Measurements from ENCODE around the gene TMEM232. TPM values are rescaled to one million over a fixed set of nuclear protein-coding genes. Genes with fewer than 3 reads are reported as not detected.

The TMEM232 gene
- total and polyA plus RNA-seq, 9 of the 15 experiments (the other 6 are each of a cell fraction or from before 2014, with no cell fraction given): 0.09 to 2.2 (median 0.41) TPM

DNA sequence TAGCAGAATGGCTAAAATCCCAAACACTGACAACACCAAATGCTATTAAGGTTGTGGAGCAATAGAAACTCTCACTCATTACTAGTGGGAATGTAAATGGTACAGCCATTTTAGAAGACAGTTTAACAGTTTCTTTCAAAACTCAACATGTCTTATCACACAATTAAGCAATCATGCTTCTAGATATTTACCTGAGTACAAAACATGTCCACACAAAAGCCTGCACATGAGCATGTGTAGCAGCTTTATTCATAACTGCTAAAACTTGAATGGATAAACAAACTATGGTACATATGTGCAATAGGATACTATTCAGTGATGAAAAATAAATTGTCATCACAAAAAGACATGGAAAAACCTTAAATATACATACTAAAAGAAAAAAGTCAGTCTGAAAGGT lies 43.8 kb upstream of the TMEM232 start (continued):
- TF ChIP-seq, protein P1, sequence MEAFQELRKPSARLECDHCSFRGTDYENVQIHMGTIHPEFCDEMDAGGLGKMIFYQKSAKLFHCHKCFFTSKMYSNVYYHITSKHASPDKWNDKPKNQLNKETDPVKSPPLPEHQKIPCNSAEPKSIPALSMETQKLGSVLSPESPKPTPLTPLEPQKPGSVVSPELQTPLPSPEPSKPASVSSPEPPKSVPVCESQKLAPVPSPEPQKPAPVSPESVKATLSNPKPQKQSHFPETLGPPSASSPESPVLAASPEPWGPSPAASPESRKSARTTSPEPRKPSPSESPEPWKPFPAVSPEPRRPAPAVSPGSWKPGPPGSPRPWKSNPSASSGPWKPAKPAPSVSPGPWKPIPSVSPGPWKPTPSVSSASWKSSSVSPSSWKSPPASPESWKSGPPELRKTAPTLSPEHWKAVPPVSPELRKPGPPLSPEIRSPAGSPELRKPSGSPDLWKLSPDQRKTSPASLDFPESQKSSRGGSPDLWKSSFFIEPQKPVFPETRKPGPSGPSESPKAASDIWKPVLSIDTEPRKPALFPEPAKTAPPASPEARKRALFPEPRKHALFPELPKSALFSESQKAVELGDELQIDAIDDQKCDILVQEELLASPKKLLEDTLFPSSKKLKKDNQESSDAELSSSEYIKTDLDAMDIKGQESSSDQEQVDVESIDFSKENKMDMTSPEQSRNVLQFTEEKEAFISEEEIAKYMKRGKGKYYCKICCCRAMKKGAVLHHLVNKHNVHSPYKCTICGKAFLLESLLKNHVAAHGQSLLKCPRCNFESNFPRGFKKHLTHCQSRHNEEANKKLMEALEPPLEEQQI (IDR thresholded peaks at IDR 0.05): no peak
- TF ChIP-seq, protein P2, sequence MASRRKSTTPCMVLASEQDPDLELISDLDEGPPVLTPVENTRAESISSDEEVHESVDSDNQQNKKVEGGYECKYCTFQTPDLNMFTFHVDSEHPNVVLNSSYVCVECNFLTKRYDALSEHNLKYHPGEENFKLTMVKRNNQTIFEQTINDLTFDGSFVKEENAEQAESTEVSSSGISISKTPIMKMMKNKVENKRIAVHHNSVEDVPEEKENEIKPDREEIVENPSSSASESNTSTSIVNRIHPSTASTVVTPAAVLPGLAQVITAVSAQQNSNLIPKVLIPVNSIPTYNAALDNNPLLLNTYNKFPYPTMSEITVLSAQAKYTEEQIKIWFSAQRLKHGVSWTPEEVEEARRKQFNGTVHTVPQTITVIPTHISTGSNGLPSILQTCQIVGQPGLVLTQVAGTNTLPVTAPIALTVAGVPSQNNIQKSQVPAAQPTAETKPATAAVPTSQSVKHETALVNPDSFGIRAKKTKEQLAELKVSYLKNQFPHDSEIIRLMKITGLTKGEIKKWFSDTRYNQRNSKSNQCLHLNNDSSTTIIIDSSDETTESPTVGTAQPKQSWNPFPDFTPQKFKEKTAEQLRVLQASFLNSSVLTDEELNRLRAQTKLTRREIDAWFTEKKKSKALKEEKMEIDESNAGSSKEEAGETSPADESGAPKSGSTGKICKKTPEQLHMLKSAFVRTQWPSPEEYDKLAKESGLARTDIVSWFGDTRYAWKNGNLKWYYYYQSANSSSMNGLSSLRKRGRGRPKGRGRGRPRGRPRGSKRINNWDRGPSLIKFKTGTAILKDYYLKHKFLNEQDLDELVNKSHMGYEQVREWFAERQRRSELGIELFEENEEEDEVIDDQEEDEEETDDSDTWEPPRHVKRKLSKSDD (conservative IDR thresholded peaks at IDR 0.05; ENCODE audit: low read length): no peak
- no peak for TF ChIP-seq SREBF1 (IDR thresholded peaks at IDR 0.05; ENCODE audit: borderline replicate concordance, low read depth, low read length)
- TF ChIP-seq, protein P3, sequence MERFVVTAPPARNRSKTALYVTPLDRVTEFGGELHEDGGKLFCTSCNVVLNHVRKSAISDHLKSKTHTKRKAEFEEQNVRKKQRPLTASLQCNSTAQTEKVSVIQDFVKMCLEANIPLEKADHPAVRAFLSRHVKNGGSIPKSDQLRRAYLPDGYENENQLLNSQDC (CRISPR knock-in tag; IDR thresholded peaks at IDR 0.05): no peak
